ENCODE measurements around the gene THSD4.
"Not testable (repeated sequence)": the region's sequence is repeated elsewhere in the genome, so short reads cannot be mapped to it uniquely, and the experiment has no call there.

THSD4 gene

DNA sequence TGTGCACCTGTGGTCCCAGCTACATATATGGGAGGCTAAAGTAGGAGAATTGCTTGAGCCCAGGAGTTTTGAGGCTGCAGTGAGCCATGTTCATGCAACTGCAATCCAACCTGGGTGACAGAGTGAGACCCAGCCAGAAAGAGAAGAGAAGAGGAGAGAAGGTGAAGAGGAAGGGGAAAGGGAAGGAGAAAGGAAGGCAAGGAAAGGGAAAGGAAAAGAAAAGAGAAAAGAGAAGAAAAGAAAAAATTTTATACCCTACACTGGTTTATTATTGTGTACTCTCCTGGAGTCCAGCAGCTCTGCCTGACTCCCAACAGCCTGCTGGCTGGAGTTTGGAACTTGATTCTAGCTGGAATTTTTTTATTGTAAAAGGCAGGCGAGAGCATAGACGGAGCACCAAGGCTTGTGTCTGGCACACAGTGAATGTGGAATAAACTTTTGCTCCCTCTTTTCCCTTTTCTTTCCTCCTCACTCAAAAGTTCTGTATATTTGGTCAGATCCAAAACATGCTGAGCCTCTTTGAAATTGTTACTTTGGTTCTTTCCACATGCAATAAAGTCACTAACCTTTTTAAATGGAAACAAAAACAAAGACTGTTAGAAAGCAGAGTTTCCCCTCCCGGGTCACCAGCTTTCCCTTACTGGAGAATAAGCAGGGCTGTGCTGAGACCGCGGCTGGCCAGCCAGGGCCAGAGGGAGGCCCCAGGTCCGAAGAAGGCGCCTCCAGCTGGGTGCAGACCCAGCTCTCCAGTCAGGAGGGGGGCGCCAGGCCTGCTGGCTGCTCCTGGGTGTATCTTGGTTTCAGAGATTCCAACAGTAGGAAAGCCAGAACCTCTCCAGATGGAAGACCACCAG is 9.9 kb downstream of the THSD4 start:
- no peak for DNase-seq

DNA sequence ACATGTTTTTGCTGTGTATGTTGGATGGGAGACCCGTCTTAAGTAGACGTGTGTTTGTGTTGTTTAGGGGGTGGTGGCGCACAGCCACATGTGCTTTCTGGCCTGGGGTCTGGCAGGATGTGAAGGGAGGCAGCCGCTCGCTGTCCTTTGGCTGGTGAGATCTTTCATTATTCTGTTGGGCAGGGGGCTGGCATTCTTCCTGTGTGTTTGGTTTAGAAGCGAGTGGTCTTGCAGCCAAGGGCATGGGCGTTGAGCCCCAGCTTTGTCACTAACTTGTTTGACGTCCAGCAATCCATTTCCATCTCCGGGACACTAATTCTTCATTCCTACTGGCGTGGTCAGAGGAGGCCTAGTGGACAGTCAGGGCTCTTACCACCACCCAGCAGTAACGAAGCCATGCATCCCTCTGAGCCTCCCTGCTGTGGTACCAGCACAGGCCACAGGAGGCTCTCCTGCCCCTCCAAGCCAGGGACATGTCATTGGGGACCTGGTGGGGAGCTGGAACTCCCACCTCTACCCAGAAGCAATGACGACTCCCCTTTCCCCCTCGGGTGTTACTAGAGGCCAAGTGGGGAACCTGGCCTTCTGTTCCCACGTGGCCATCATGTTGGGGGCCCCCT is 10.7 kb downstream of the THSD4 start:
- DNase-seq = no peak

DNA sequence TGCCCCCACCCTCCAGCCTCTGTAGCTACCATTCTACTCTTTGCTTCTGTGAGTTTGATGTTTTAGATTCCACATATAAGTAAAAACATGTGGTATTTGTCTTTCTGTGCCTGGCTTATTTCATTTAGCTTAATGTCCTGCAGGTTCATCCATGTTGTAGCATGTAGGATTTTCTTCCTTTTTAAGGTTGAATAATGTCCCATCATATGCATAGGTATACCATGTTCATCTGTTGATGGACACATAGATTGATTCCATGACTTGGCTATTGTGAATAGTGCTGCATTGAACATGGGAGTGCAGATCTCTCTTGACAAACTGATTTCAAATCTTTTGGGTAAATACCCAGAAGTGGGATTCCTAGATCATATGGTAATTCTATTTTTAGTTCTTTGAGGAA is 11.8 kb downstream of the THSD4 start:
- no peak for DNase-seq

- DNase-seq = not testable (repeated sequence)
Measured at GRCh38 chr15:71128159-71128558, 12.9 kb downstream of the THSD4 start.

- DNase-seq = no peak
Measured at GRCh38 chr15:71128939-71129562, 13.8 kb downstream of the THSD4 start.

- DNase-seq = no peak
Measured at GRCh38 chr15:71129669-71130068, 14.4 kb downstream of the THSD4 start.

- DNase-seq = no peak
Measured at GRCh38 chr15:71131601-71132362, 16.5 kb downstream of the THSD4 start.

DNA sequence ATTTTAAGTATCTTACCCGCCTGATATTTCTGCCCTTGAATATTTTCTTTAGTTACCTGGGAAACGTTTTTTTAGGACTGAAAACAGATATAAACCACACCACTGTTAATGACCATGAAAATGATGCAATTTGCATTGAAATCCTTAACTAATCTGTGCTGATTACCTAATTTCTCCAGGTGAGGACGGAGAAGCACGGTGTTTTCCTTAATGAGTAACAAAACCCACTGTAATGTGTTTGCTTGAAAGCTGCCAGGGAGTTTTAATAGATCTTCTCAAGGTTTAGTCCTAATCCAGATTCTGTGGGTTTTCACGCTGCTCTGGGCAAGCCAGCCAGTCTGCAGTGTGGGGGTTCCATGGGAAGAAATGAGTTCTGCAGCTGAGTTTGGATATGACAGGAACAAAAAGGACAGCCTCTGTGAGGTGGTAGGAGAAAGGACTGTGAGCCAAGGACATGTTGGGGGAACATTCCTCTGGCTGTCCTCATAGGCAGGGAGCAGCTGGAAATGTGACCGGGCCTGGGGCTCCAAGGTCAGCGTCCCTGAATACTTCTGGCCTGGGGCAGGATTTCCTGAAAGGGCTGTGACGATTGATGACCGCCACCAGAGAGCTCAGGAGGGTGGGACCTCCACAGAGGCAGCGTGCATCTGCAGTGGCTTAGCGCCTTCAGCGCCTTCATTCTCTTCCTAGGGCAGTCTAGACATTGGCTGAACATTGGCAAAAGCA is 18.6 kb downstream of the THSD4 start:
- no peak for DNase-seq

DNA sequence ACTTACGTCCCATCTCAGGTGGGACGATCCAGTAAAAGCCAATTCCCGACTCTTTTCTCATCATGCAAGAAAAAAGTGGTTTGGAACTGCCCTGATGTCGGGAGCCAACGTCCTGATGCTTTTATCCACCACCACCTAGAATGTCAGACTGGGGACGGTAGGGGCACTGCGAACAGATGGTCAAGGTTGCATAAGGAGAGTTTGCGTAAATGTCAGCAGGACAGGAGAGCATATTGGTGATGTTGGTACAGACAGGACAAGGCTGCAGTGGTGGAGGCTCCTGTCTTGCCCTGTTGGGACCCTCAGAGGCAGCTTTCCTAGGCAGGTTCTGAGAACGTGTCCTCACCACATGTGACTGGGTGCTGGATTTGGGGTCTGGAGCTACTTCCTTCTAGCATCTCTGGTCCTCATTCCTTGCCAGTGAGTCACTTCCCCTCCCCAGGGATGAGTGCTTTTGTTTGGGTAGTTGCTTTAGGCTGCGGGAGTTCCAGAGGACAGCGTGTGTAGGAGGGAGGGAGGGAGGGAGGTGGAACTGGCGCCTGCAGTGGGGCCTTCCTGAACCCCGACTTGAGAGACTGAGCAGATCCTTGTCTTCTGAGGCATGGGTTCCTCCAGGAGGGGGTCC is 21.0 kb downstream of the THSD4 start:
- DNase-seq = no peak

DNA sequence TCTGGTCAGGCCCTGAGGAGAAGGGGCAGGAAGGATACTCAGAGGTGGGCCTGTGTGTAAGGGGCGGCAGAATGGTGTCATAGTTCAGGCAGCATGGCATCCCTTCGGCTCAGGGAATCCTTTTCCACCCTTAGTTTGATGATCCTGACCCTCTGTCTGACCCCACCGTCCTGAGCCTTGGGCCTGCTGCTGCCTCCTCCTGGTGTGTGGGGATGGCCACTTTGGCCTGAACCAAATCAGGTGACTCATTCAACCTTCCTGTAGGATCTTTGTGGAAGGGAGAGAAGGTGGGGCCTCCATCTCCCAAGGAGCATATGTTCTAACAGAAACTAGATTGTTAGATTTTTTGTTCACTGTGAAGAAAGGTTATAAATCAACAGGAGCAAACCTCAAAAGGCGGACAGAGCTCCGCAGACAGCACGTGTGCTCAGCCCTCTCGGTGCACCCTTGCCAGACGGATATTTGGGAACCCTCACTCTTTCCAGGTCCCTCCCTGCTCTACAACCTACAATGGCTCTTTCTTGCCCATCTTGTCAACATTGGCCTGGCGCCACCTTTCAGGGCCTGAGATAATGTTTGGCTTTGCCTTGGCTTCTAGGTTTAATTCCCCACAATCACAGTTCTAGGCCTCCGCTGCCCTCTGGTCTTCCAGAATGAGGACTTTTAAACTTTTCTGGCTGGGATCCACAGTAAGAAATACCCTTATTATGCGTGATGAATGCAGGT is 21.7 kb downstream of the THSD4 start:
- no peak for DNase-seq

DNA sequence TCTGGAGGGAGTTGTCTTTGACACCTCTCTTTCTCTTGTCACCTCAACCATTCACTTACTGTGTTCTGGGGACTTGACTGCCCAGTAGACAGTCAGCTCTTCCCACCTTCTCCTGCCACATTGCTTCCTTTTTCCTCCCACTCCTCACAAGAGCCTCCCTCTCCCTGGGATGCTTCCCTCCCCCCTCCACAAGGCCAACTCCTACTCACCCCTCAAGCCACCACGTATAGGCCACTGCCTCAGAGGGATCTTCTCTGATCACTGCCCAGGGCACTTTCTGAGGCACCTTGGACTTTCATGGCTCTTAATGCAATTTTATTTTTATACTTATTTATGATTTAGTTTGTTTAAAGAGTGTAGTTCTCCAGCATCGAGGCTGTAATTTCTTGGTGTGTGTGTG is 23.2 kb downstream of the THSD4 start:
- DNase-seq = no peak

- DNase-seq = no peak
Measured at GRCh38 chr15:71139241-71139640, 24.0 kb downstream of the THSD4 start.

GRCh38 chr15:71141572-71141971 is 26.3 kb downstream of the THSD4 start:
- no peak for DNase-seq

DNA sequence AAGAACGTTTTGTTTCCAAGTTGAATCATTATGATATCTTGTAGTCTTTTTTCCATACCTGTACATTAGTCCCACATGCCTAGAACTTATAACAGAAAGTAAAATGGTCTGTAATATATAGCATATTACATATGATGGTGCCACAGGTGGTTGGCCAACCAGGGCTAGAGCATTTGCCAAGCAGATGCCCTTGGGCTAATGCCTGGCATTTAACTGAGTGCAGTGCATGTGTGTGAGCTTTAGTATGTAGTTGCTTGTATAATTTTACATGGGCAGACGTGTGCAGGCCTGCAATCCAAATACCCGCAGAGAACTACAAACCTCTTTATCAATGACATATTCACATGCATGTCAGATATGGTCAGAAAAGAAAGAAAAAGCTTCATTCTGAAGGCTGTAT is 27.5 kb downstream of the THSD4 start:
- DNase-seq = no peak

- no peak for DNase-seq
Measured at GRCh38 chr15:71143373-71144310, 28.4 kb downstream of the THSD4 start.

GRCh38 chr15:71145648-71146047 is 30.4 kb downstream of the THSD4 start:
- no peak for DNase-seq

DNA sequence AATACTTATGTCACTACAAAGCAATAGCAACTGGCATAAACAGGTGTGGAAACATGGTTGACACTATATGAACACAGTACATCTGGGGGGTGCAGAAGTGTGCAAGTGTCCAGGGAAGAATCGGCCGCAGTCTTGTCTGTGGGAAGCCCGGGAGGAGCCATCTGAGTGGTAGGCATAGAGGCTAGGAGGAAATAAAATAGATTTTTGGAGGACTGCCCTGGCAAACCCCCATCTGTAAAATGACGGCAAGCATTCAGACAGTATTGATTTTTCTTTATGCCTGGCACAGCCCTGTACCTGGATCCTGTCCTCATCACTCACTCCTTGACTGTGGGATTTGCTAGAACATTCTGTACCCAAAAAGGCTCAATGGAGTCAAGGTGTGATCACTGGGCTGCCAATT is 31.3 kb downstream of the THSD4 start:
- no peak for DNase-seq

DNA sequence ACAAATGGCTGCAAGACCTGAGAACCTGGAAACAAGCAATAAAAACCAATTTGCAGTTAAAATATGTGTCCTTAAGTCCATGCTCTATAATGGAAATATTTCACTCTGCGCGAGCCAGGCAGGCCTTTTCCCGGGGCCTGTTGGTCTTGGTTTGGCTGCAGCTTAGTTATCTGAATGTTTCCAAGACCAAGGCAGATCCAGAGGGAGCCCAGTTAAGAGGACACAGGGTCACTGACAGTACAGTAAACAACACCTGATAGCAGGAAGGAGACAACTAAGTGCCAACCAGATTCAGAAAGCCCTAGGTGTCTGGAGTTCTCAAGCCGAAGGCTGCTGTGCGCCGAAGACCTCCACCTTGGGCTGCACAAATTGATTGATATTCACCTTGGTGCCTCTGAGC is 32.8 kb downstream of the THSD4 start:
- no peak for DNase-seq

- no peak for DNase-seq
Measured at GRCh38 chr15:71149646-71150557, 34.6 kb downstream of the THSD4 start.
